CD4-positive, alpha-beta T cell treated with Interleukin-17A for 4 hours (primary cell): ENCODE measurements around the gene LPAR1.

ENCODE experiments used
- DNase-seq: peaks from one replicate; pipeline ENCODE4 v3.0.0-alpha.2; 2020; ENCODE audit warnings: mixed read lengths

Gene LPAR1

GRCh38 chr9:110950041-110950645 lies 88.1 kb downstream of the LPAR1 start:
- no peak for DNase-seq

- no peak for DNase-seq
Observed at GRCh38 chr9:110949081-110949480, 89.2 kb downstream of the LPAR1 start.

GRCh38 chr9:110947491-110948044 lies 90.7 kb downstream of the LPAR1 start:
- no peak for DNase-seq

DNA sequence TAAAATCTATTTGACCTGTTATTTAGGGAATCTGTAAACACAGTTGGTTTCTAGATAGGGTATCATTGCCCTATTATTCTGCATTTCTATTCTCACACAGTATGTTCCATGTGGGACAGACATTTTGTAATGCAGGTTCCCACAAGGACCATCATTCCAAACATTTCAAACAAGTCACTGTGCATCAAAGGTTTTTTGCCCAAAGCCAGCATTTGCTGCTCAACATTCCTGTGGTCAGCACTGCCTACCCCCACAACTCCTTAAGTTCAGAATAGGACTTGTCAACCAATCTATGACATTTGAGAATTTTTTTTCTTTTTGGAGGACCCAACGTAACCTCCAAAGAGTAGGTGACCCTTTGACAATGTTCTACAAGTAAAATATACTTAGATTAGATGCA lies 95.7 kb downstream of the LPAR1 start:
- no peak for DNase-seq

DNA sequence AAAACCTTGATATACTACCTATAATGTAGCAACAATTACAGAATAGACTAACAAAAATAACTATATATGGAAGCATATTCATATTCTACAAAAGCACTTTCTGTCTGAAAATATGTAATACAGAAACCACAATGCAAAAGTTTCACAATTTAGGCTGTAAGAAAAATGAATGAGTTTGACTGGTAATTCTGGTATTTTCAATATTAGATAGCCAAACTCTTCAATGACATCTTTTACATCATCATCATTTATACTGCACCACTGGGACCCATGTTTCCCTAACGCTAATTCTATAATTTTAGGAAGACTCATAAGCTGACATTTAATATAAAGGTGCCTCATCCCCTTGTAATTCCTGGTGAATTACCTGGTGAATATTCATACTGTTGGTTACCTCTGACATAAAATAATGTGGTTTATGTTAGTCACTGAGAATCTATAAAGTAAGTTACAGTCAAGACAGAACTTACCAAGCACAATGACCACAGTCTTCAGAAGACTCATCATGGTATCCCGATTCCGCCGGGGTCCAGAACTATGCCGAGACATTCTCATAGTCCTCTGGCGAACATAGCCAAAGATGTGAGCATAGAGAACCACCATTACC lies 97.2 kb downstream of the LPAR1 start:
- no peak for DNase-seq

DNA sequence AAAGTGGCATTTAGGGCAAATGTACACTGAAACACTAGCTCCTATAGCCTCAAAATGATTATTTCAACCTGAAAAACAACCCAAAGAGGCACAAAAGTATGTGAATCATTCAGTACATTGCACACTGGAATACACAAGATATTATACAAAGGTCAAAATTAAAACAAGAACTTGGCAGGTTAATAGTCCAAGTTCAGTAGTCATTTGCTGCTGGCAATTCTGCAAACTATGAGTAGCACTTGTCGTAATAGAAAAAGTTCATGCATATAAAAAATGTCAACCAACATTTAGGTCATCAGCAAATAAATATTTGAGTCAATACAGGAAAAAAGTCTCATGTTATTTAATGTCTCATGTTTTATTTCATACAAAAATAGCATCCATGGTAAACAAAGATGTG lies 98.7 kb downstream of the LPAR1 start:
- DNase-seq = no peak

DNA sequence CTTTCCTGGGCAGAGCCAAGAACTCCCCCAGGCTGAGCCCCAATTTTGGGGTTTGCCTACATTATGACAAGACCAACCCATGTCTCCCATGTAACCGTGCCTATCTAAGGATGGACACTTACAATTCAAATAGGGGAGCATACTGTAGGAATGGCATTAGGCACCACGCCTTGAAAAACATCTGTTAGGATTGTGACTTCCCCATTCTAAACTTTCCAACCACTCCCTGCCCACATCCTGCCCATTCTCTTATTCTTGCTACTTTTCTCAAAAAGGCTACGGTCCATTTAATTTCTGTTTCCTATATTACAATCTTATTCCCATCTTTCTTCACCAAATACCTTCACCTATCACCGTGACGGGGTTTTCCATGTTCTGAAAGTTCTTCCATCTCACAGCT lies 99.2 kb downstream of the LPAR1 start:
- DNase-seq = no peak

GRCh38 chr9:110938242-110938641 lies 100.0 kb downstream of the LPAR1 start:
- no peak for DNase-seq

DNA sequence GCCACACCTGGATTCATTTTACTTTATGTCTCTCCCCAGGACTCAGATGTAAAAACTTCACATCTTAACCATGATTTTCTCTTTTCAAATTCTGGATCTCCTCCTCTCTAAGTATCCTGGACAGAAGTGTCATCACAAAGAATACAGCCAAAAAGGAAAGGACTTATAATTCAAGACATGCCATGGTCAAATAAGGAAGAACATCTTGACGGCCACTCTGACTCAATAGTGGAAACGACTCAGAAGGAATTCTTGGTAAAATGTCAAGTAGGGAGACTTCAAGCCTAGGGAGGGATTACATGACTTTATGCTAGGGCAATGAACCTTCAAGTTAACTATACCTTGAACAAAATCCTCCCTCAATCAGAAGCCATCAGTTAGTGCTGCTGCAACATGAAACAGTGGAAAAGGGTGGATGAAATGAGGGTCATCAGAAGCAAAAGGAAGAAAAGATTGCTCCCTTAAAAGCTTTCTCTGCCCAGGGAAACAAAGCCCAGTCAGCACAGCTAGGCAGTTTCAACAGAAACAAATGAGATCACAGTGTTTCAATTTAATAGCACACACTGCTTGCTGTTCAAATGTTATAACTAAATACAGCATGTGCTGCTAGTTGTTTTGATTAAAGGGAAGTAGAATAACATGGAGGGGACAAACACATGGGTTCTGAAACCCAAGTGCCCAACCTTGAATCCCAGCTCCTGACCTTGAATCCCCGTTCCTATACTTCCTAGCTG lies 101.4 kb downstream of the LPAR1 start:
- no peak for DNase-seq

DNA sequence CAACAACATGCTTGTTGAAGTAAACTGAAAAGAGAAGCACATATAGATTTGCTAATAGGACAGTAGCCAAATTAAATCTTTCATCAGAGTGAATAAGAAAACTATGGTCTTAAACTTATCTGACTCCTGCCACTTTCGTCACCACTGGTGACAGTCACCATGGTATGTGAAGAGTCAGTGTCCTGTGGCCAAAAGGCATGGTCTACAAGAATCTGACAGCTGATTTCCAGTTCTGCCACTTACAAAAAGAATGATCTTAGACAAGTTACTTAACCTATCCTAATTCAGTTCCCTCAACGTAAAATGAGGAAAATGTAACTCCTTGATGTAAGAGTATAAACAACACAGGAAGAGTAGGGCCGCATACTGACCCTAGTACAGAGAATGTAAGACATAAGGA lies 102.0 kb downstream of the LPAR1 start:
- no peak for DNase-seq

GRCh38 chr9:110935829-110936228 lies 102.4 kb downstream of the LPAR1 start:
- DNase-seq = no peak

DNA sequence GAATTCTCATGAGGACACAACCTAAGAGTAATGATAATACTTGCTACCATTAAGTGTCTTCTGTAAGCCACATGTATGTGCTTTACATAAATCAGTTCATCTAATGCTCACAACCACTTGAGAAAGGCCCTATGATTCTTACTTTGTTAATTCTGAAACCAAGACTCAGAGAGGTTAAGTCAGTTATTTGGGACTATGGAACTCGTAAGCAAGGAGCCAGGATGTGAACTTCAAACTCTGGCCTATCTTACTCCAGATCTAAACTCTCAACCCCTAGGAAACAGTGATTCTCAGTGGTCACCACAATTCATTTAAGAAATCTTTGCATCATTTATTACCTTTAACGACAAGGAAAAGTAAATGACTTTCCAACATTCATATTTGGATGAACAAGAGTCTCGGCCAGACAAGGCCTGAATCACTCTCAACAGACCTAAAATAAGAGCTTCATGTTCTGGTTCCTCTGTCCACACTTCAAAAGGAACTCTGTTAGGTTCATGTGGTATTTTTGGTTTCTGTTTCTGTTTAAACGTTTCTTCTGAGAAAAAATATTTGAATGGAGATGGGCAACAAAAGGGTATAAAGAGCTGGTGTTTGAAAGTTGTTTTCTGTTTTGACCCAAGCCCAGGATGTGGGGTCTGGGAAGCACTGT lies 104.8 kb downstream of the LPAR1 start:
- no peak for DNase-seq

- DNase-seq = no peak
Observed at GRCh38 chr9:110932863-110933262, 105.4 kb downstream of the LPAR1 start.

DNA sequence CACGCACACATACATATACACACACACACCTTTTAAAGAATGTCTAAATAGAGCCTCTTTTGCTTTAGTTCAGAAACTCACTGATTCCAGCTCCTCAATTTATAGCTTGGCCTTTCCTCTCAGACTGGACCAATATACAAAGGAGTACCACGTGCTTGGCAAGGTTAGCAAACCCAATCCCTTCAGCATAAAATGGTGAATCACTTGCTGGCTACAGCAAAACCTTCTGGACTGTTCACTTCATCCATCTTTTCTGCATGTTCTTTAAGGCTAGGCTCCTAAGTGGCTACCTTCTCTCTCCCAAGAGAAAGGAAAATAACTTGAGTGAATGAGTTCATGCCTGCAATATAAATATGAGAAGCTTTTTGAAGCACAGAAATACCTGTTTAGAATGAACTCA lies 109.7 kb downstream of the LPAR1 start:
- DNase-seq = no peak

DNA sequence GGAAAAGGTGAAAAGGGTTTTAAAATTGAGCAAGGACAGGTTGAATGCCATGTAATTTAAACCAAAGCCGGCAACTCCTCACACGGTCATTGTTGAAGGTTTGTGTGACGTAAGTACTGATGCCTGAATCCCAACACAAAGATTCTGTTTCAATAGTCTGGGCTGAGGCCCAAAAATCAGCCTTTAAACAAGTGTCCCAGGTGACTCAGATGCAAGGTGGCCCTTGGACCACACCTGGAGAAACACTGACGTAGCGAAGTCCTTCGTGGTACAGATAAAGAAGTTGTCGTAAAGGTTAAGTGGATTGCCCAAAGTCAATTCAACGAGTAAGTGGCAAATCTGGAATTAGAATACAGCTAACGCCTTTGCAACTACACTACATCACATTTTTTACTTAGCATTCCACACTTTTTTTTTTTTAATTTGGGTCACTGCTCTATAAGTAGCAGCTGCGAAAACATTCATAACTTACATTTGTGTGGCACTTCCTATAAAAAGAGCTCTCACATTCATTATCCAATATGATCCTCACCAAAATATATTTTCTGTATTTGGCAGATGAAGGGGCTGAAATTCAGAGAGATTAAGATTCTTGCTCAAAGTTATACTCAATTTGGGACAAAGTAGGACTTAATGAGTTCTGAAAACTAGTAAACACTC lies 111.3 kb downstream of the LPAR1 start:
- no peak for DNase-seq

- no peak for DNase-seq
Observed at GRCh38 chr9:110923601-110924000, 114.7 kb downstream of the LPAR1 start.

DNA sequence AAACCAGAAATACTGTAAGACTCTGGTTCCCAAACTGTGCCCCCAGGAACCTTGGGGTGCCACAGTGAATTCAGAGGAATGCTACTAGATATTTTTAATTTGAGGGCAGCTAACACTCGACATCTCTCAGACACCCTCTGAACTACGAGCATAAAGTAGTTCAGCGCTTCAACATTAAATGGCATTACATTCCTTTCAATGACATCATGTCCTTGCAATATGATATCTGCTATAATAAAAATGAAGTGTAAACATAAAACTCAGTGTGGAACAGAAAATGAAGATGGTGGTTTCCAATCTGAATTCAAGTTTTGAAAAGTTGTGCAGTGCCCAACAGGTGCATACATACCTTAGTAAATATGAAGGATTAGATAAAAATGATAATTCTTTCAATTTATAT lies 116.1 kb downstream of the LPAR1 start:
- no peak for DNase-seq

GRCh38 chr9:110921705-110922104 lies 116.6 kb downstream of the LPAR1 start:
- no peak for DNase-seq

- DNase-seq = no peak
Observed at GRCh38 chr9:110919609-110920008, 118.7 kb downstream of the LPAR1 start.

GRCh38 chr9:110919050-110919435 lies 119.2 kb downstream of the LPAR1 start:
- no peak for DNase-seq

GRCh38 chr9:110918316-110919049 lies 119.8 kb downstream of the LPAR1 start:
- no peak for DNase-seq

- no peak for DNase-seq
Observed at GRCh38 chr9:110916403-110916802, 121.9 kb downstream of the LPAR1 start.
